Measurements from ENCODE around the gene GALNS.
"Not testable (repeated sequence)": the region's sequence is repeated elsewhere in the genome, so short reads cannot be mapped to it uniquely, and the experiment has no call there.

Gene GALNS

GRCh38 chr16:88783391-88784073 is 73.2 kb downstream of the GALNS start:
- peak; percentile 88 for DNase-seq (ENCODE audit: low spot score)

DNA sequence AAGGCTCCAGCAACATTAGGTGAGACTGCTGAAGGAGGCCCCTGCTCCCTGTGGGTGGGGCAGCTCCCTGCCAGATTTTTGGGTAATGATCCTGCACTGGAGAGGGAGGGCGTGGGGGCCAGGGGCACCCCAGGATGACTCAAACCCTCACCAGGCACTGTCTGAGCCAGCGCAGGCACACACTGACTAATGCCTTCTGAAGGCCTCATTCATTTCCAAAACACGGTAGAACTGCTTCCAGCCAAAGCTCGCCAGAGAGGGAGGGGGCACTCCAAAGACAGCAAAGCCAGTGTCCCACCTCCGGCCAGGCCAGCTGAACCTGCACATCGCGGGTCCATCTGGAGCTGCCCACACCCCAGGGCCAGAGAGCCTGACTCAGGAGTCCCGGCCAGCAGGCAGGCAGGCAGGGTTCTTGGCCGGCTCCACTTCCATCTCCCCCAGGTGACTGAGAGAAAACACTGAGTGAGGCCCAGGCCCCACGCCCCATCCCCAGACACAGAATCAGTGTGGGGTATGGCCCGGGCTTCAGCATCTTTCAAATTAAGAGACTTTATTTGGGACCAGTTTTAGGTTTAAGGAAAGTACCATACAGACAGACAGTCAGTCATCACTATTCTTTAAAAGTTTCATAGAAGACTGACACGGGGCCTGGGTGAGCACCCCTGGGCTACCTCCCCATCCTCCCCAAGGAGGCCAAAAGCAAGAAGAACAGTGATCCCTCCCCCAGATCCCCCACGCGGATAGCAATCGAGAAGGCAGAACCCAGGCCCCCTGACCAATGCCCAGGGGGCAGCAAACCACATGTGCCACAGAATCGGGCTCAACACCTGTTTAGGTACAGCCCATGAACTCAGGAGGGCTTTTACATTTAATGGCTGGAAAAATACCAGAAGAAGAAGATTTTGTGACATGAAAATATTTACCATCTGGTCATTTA is 74.0 kb downstream of the GALNS start:
- no peak for DNase-seq (ENCODE audit: low spot score)

DNA sequence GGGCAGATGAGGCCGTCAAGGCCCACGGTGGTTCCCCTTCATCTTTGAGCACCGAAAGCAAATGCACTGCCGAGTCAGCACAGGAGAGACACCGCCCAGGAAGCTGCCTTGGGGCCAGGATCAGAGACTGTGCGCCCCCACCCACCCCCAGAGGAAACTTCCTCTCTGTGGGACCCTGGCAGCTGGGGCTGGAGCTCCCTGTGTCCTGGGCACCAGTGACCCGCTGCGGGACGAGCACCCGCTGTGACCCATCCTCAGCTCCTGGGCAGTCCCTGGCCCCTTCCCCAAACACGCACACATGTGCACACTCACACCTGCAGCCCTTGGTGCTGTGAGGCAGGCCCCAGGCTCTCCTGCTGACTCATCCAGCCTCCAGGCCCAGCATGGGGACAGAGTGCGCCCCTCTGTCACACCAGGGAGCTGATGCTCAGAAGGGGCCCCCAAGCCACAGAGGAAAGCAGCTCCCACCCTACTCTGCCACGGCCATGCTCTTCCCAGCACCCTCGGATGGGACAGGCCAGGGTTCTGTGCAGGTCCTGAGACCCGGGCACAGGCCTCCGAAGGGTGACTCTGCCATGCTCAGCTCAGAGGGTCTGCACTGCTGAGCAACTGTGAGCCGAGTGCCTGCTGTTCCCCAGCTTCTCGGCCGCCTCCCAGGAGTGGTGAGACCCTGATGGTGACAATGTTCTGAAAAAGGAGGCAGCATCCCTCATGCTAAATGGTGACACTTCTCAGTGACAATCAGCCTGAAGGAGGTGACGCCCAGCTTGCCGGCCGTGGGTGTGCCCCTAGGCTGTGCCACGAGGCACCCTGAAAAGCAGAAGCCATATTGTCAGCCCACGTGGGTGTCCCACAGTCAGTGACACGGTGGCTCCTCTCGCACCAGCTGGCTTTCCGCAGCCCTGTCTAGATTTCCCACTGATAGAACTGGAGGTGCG is 75.3 kb downstream of the GALNS start:
- no peak for DNase-seq (ENCODE audit: low spot score)

DNA sequence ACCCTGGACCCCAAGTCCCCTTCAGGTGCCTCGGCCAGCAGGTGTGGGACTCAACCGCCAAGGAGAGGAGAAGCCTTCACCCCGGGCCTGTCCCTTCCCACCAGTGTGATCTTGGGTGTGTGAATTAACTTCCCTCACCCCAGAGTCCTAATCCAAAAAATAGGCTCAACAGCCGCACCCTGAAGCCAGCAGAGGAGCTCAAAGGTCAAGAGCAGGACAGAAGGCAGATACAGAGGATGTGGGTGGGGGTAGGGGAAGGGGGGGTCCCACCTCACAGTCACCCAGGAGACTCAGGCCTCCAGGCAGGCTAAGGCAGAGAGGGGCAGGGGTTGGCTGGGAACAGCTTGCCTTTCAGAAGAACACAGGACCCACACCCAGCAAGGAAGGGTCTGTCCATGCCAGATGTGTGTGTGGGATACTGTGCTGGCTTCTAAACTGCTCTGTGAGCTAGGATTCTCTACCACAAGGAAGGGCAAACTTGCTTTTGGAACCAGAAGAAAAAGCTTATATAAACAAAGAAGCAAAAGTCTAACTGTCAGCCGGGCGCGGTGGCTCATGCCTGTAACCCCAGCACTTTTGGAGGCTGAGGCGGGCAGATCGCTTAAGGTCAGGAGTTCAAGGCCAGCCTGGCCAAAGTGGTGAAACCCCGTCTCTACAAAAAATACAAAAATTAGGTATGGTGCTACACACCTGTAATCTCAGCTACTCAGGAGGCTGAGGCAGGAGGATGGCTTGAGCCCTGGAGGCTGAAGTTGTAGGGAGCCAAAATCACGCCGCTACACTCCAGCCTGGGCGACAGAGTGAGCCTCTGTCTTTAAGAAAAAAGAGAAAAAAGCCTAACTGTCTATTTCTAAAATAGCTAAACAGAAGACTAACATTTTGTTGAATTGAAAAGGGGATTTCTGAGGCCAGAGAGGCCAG is 76.3 kb downstream of the GALNS start:
- no peak for DNase-seq (ENCODE audit: low spot score)

DNA sequence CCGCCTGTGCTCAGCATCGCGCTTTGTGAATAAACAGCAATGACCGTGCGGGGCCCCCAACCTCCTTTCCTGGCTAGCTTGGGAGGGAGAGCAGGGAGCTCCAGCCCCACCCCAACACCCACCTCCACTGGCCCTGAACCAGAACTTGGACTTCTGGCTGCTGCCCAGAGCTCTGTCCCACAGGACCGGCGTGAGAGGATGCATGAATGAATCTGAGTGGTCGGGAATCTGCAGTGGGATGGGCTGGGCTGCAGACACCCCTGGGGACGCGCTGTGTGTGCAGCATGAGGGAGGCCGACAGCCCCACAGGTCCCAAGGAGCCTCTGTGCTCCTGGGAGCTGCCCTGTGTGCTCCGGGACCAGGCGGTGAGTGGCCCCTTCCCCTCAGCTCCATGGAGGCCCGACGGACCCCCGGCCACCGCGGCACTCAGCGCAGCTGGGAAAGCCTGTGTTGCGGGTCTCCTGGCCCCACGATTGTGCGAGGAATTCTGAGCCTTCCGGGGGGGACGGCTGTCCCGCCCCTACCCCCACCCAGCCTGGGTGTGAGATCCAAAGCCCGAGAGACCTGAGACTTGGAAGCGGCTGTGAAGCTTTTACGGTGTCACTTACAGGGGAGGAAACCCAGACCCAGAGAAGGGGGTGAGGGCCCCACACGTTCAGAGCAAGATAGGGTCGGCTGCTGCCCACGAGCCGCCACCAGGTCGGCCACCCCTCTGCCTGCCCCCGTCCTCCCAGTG is 77.2 kb downstream of the GALNS start:
- DNase-seq (ENCODE audit: low spot score) = no peak

DNA sequence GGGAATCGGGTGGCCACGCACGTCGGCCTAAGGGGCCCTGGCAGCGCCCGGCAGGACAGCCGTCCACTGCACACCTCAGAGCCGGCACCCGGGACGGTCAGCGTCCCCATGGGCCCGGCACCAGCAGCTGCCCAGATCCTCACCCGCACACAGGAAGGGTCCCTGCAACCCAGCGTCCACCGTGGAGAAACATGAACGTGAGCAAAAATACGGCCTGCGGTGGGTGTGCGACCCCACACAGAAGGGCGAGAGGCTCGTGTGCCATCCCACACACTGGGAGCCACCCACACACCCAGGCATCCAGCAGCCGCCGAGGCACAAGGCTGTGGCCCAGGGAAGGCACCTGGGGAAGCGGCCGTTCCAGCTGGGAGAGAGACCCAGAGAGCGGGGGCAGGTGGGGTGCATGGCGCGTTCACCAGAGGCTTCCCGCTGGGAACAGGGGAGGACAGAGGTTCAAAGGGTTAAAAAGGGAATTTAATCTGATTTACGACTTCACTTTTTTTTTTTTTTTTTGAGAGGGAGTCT is 78.1 kb downstream of the GALNS start:
- no peak for DNase-seq (ENCODE audit: low spot score)

DNA sequence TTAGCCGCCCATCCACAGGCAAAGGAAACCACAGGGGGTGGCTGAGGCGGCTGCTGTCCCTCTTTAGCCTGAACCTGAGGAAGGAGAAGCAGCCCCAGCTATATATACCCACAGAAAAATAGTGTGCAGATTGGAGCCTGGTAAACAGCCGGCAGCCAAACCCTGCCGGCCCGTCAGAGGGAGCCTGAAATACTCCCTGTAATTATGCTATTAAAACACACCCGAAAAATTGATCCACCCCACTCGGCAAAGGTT is 78.5 kb downstream of the GALNS start:
- DNase-seq (ENCODE audit: low spot score) = no peak

DNA sequence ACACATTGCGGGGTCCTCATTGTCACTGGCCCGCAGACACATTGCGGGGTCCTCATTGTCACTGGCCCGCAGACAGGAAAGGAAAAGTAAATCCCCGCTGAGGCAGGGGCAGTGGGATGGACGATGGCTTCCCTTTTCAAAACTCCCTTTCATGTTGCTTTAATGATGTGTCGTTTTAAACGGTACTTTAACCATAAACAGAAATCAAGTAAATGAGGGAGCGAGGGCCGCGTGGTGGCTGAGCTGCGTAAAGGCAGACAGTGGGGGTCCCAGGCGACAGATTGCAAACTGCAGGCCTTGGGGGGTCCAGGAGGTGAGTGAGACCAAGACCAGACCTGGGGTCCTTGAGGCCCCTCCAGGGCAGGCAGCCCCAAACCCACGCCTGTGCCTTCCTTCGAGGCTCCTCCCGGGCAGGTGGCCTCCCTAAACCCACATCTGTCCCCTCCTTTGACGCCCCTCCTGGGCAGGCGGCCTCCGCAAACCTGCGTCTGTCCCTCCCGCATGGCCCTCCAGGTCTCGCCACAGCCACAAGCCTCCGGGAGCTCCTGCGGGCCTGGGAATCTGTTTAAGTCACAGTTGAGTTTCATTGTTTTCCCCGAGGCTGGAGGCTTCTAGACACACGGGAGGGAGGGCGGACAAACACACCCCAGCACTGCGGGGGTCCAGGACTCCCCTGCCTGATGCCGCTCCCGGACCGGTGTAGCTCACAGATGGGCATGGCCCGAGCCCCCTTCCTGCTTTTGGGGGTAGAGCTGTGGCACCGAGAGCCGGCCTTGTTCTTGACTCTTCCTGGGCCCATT is 79.1 kb downstream of the GALNS start:
- DNase-seq (ENCODE audit: low spot score) = no peak

DNA sequence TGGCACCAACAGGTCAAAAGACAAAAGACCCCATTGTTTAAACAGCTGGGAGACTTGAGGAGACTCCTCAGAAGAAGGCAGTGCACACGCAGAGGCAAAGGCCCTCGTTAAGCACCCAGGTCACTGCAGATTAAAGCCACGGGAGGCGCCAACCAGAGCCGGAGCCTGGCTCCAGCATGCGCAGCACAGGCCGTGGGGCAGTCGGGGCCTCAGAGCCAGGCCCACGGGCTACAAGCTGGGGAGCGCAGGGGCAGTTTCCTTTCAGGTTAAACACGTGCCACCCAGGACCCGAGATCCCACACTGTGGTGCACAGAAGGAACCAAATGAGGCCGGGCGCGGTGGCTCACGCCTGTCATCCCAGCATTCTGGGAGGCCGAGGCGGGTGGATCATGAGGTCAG is 80.9 kb downstream of the GALNS start:
- no peak for DNase-seq (ENCODE audit: low spot score)

DNA sequence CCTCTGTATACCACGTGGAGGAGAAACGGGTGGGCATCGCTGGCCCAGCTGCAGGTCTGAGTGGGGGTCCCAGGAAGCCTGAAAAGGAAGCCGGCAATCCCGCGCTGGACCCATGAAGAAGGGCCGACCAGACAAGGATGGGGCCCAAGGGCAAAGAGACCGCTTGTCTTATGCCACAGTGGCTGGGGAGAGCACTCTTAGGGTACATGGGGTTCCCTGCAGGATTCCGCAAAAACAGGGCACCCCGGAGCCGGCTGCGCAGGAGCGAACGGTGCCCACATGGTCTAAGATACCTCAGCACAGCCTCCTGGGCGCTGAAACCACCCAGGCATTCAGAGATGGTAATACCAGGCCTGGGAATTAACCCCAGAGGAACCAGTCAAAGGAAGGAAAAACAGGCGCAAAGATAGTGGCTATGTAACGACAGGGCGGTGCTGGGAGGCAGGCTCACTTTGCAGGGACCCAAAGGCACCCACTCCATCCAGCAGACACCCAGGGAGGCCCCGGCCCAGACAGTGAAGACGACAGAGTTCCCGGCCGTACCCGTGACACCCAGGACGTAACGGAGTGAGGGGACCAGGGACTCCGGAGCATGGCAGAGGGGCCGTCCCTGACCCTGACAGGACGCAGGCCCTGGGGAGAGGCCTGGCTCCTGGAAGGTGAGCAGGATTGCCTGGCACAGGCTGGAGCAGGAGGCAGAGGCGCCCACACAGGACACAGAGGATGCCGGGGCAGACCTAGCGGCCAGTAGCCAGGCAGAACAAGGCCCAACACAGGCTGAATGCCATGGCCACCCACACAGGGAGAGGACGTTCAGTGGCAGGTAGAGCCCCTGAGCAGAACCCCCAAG is 82.0 kb downstream of the GALNS start:
- DNase-seq (ENCODE audit: low spot score) = no peak

DNA sequence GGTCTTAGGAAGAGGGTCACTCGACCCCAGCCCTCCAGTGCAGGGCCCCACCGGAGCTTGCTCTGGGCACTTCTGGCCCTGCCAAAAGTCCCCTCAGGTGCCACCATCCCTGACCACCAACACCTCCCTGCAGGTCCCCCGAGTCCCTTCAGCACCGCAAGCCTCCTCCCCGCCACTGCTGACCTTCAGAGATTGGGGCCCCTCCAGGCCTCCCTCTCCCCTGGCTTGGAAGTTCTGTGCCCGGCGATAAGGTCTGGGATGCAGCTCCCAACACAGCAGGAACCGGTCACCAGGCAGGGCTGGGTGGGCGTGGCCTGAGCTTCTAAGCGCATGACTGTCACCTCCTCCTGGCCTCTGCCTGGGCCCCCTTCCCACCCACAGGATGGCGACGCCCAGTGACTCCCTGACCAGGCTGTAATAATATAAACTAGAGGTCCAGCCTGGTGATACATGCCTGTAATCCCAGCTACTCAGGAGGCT is 82.9 kb downstream of the GALNS start:
- no peak for DNase-seq (ENCODE audit: low spot score)

DNA sequence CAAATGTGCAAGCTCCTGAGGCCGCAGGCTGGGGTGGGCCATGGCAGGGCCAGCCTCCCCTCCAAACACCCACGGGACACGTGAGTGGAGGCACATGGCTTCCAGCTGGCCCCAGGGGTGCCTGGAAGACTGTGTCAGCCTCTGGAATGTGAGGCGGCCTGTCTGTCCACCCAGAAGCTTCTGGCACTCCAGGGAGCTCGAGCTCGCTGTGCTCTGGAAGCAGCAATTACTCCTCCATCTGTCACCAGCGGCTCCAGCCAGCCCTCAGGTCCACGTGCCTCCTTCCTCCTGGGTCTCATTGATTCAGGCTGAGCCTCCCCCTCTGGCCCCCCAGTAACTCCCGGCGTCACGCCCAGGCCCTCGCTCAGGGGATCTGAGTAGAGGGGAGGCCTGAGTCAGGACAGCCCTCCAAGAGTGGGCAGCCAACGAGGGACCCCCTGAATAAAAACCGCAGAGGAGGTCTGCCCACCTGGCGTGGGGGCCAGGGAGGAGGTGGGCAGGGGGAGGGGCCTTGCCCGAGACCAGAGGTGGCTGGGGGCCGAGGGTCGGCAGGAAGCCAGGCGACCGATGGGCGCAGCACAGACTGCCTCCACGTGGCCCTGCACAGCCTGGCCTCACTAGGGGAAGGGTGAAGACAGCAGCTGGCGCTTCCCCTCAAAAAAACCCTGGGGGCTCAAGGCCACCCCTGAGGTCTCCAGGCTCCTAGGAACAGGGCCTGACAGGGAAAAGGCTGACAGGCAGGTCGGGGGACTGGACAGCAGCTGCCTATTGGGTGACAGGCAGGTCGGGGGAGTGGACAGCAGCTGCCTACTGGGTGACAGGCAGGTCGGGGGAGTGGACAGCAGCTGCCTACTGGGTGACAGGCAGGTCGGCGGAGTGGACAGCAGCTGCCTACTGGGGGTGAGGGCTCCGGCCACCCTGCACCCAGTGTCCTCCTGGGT is 83.6 kb downstream of the GALNS start:
- peak; percentile 47 for DNase-seq (ENCODE audit: low spot score)

DNA sequence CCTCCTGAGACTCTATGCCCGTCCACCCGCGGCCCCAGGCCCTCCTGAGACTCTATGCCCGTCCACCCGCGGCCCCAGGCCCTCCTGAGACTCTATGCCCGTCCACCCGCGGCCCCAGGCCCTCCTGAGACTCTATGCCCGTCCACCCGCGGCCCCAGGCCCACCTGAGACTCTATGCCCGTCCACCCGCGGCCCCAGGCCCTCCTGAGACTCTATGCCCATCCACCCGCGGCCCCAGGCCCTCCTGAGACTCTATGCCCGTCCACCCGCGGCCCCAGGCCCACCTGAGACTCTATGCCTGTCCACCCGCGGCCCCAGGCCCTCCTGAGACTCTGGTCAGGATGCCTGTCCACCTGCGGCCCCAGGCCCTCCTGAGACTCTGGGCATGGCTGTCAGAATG is 85.0 kb downstream of the GALNS start:
- DNase-seq (ENCODE audit: low spot score) = not testable (repeated sequence)

DNA sequence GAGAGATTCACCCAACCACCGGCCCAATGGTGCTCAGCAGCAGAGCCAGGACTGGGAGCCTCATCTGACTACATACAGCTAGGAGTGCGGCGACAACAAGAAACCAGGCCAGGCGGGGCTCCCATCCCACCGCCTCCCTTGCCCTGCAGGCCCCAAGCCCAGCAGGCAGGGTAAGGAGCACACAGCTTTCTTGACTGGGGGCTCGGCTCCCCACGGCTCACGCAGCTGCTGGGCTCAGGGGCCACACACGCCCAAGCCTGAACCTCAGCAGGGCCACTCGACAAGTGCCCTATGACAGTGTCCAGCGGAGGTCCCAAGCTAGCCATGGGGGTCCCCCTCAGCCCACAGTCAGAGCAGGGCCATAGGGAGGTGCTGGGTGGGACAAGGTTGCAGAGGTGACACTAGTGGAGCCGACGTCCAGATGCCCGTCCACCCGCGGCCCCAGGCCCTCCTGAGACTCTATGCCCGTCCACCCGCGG is 85.4 kb downstream of the GALNS start:
- DNase-seq (ENCODE audit: low spot score) = no peak

DNA sequence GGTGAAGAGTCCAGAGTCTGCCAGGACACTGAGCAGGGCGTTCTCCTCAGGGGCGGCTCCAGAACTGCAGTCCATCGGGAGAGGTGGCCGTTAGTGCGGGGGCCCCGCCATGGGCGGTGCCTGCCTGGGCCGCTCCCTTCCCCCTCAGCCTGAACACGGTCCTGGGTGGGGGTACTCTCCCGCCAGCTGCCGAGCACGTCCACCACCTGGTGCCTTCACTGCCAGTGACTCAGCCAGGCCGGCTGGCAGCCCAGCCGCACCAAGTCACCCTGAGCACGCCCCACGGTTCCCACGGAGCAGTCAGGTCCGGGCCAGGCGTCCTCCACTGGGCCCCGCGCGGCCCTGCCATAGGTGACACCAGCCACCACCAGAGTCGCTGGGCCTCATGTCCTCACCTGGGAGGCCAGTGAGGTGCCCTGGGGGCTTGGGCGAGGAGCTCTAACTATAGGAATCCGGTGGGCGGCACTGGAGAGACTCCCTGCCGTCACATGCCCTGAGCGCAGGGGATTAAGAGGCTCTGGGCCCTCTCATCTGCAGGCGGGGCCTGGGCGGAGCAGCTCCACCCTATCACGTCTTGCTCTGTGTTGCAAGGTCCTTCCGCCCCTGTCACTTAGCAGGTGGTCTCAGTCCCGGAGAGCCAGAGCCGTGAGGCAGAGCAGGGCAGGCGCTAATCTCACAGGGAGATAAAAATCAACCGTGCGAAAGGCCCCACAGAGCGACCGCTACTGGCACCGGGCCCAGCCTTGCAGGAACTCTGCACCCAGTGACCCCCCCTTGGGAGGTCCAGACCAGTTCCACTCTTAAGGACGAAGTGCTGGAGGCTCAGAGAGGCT is 86.1 kb downstream of the GALNS start:
- DNase-seq (ENCODE audit: low spot score) = no peak
